ENCODE measurements around the gene FBXL3.

GRCh38 chr13:77056382-77056781, 29.4 kb upstream of the FBXL3 start:
- no peak for TF ChIP-seq EZH2 (IDR thresholded peaks at IDR 0.05; ENCODE audit: low read depth)
- no peak for TF ChIP-seq CTCF (conservative IDR thresholded peaks at IDR 0.05)
